A673 (cell line): ENCODE results near the gene DAW1. TPM values are rescaled to one million over a fixed set of nuclear protein-coding genes. Genes with fewer than 3 reads are reported as not detected.
"Not testable (repeated sequence)": the region's sequence is repeated elsewhere in the genome, so short reads cannot be mapped to it uniquely, and the experiment has no call there.

Source experiments
- BruUV-seq: library from RNA; stranded (reverse); fragments of 400-500 nt; replicated peaks from 2 replicates; lab custom pipeline; 2021; lab: Mats Ljungman, UMichigan
- CTCF ChIA-PET: fragments of 300-600 bp; sonication (Branson Sonifier 250); formaldehyde crosslinking; loops from one replicate; lab custom pipeline; 2022; ENCODE audit warnings: antibody characterized with exemption; lab: Charles Lee
- POLR2A ChIA-PET: fragments of 300-600 bp; sonication (Branson Sonifier 250); formaldehyde crosslinking; loops from one replicate; lab custom pipeline; 2022; ENCODE audit warnings: antibody characterized with exemption; ENCODE audit not compliant: low non-redundant PET; lab: Charles Lee
- DNase-seq: peaks from one replicate; pipeline ENCODE4 v3.0.0-alpha.2; 2015; ENCODE audit warnings: low spot score
- H3K27ac ChIP-seq: fragments of 200-600 bp; sonication (generic); 2 replicates; pipeline ENCODE4 v1.5.1; 2016; ENCODE audit warnings: mixed run types, low read depth, mild to moderate bottlenecking, mixed read lengths, antibody characterized with exemption, low read length; ENCODE audit not compliant: poor library complexity, severe bottlenecking
- H3K27me3 ChIP-seq: fragments of 200-600 bp; sonication (generic); replicated peaks from 2 replicates; pipeline ENCODE4 v1.6.1; 2017; ENCODE audit warnings: mixed run types, low read depth, mild to moderate bottlenecking, mixed read lengths, antibody characterized with exemption, low read length; ENCODE audit not compliant: insufficient read depth, poor library complexity
- H3K36me3 ChIP-seq: fragments of 200-600 bp; sonication (generic); 2 replicates; pipeline ENCODE4 v1.6.1; 2016; ENCODE audit warnings: mixed run types, mild to moderate bottlenecking, mixed read lengths, antibody characterized with exemption, low read length; ENCODE audit not compliant: insufficient read depth, poor library complexity, severe bottlenecking
- H3K4me1 ChIP-seq: fragments of 200-600 bp; sonication (generic); 2 replicates; pipeline ENCODE4 v1.6.1; 2017; ENCODE audit warnings: mixed run types, mild to moderate bottlenecking, mixed read lengths, antibody characterized with exemption, low read length; ENCODE audit not compliant: insufficient read depth, poor library complexity, severe bottlenecking
- H3K4me3 ChIP-seq: fragments of 200-600 bp; sonication (generic); 2 replicates; pipeline ENCODE4 v1.5.1; 2016; ENCODE audit warnings: low read depth, mixed run types, mild to moderate bottlenecking, mixed read lengths, low read length; ENCODE audit not compliant: poor library complexity, severe bottlenecking
- H3K9me3 ChIP-seq: fragments of 200-600 bp; sonication (generic); 2 replicates; pipeline ENCODE4 v1.6.1; 2016; ENCODE audit warnings: mixed run types, low read depth, mild to moderate bottlenecking, mixed read lengths, antibody characterized with exemption, low read length; ENCODE audit not compliant: poor library complexity, severe bottlenecking
- CTCF ChIP-seq: fragments of 300-800, 200-600 bp; sonication (generic); conservative IDR thresholded peaks from 2 replicates; pipeline ENCODE4 v1.5.1; 2017; ENCODE audit warnings: low read depth, mild to moderate bottlenecking, antibody characterized with exemption, low read length, moderate library complexity, mixed read lengths
- EZH2 ChIP-seq: fragments of 200-600 bp; sonication (generic); IDR thresholded peaks from 2 replicates; pipeline ENCODE4 v1.6.1; 2017; ENCODE audit warnings: borderline replicate concordance, low read depth, mild to moderate bottlenecking, mixed read lengths, antibody characterized with exemption, low read length; ENCODE audit not compliant: poor library complexity, severe bottlenecking
- intact Hi-C: fragments of 100-400 bp; cut with micrococcal nuclease; formaldehyde crosslinking; loops from one replicate; pipeline ENCODE4 v1.10.0; 2022; ENCODE audit not compliant: unreplicated experiment
- total RNA-seq: library from RNA; stranded (reverse); gene quantifications from 2 replicates; pipeline ENCODE4 v1.2.3, GENCODE V29; 2021

The DAW1 gene
- total RNA-seq, 1 experiment from 2014 or later: 1.2 TPM

GRCh38 chr2:227933884-227934283 lies 62.5 kb downstream of the DAW1 start:
- H3K36me3 ChIP-seq: no peaks in the 10 kb centered on the region
- CTCF ChIA-PET: no interaction called here
- intact Hi-C loops: loop anchor here (10.0 kb wide), 1 partner anchor 1341 kb away; the partner anchor contains the start of gene PID1
- no peak overlapping the region for H3K4me3 ChIP-seq
- peak; percentile 64 for DNase-seq
- H3K9me3 ChIP-seq: no peaks in the 10 kb centered on the region
- TF ChIP-seq EZH2 (no peak), CTCF (no peak)
- POLR2A ChIA-PET: no interaction called here
- peaks cover 49% of the 10 kb centered on the region for H3K4me1 ChIP-seq
- peak overlapping the region; percentile 59 for H3K27ac ChIP-seq
- BruUV-seq: no TSS peak
- no peaks in the 10 kb centered on the region for H3K27me3 ChIP-seq

- POLR2A ChIA-PET: not testable (repeated sequence)
These were observed 64.8 kb downstream of the DAW1 start for GRCh38 chr2:227936249-227936648.

GRCh38 chr2:227939271-227940027 lies 68.0 kb downstream of the DAW1 start:
- DNase-seq: peak; percentile 95
- Histone ChIP-seq H3K4me1 (peaks cover 39% of the 10 kb centered on the region), H3K27ac (peak overlapping the region; percentile 97), H3K4me3 (no peak overlapping the region), H3K27me3 (no peaks in the 10 kb centered on the region), H3K36me3 (no peaks in the 10 kb centered on the region), H3K9me3 (no peaks in the 10 kb centered on the region)
- TF ChIP-seq EZH2: no peak
- peak; percentile 90 for TF ChIP-seq CTCF
- no TSS peak for BruUV-seq
- ChIA-PET CTCF (interaction anchor here (0.7 to 1.4 kb wide), 2 partner anchors 48 to 721 kb away, joined by 3 to 5 read pairs; no protein-coding TSS in a partner anchor), POLR2A (interaction anchor here (0.7 to 0.8 kb wide), 2 partner anchors 13 to 236 kb away, joined by 3 read pairs; no protein-coding TSS in a partner anchor)
- intact Hi-C loops: loop anchor here (1.0 to 10.0 kb wide), 9 partner anchors 49 to 1335 kb away; partner anchors contain the start of gene PID1

More at GRCh38 chr2:227936249-227936648, 64.8 kb downstream of the DAW1 start:
- H3K4me1 ChIP-seq: peaks cover 66% of the 10 kb centered on the region
- H3K36me3 ChIP-seq, DNase-seq, H3K9me3 ChIP-seq, CTCF ChIA-PET, H3K27me3 ChIP-seq, BruUV-seq, H3K4me3 ChIP-seq: not testable (repeated sequence)
- peak overlapping the region; percentile 45 for H3K27ac ChIP-seq
- intact Hi-C loops: loop anchor here (5.0 to 10.0 kb wide), 2 partner anchors 116 to 1339 kb away; partner anchors contain the start of gene PID1
